SU-DHL-6 (cell line): ENCODE results near the gene PGBD5.

Source experiments
- H2AFZ ChIP-seq: fragments of 200-600 bp; sonication (generic); 2 replicates; pipeline ENCODE4 v1.6.1; 2014; ENCODE audit warnings: low read depth, mild to moderate bottlenecking, moderate library complexity, mixed read lengths, antibody characterized with exemption, low read length; ENCODE audit not compliant: severe bottlenecking
- H3F3A ChIP-seq: fragments of 200-600 bp; shearing (Covaris generic); 2 replicates; pipeline ENCODE4 v1.6.0; 2016; ENCODE audit warnings: antibody characterized with exemption, mild to moderate bottlenecking; ENCODE audit not compliant: insufficient read depth
- H3K27ac ChIP-seq: fragments of 200-600 bp; sonication (generic); 2 replicates; pipeline ENCODE4 v1.5.1; 2016; ENCODE audit warnings: low read depth, mild to moderate bottlenecking, low read length, moderate library complexity, mixed read lengths
- H3K27me3 ChIP-seq: fragments of 200-600 bp; sonication (generic), shearing (Covaris generic); 2 replicates; pipeline ENCODE4 v1.6.0; 2014; ENCODE audit warnings: mild to moderate bottlenecking, low read length
- H3K36me3 ChIP-seq: fragments of 200-600 bp; sonication (generic); 2 replicates; pipeline ENCODE4 v1.6.1; 2014; ENCODE audit warnings: mild to moderate bottlenecking, low read length, mixed read lengths
- H3K4me2 ChIP-seq: fragments of 300-600, 200-600 bp; shearing (Covaris generic), sonication (generic); 2 replicates; pipeline ENCODE4 v1.6.0; 2014; ENCODE audit warnings: low read length, low read depth, mild to moderate bottlenecking; ENCODE audit not compliant: poor library complexity, severe bottlenecking
- H3K4me3 ChIP-seq: fragments of 200-600 bp; sonication (generic); 2 replicates; pipeline ENCODE4 v1.5.1; 2014; ENCODE audit warnings: antibody characterized with exemption, low read length, mild to moderate bottlenecking, mixed read lengths; ENCODE audit not compliant: insufficient read depth, poor library complexity, severe bottlenecking
- H3K79me2 ChIP-seq: fragments of 200-600 bp; sonication (generic); 2 replicates; pipeline ENCODE4 v1.6.1; 2014; ENCODE audit warnings: mild to moderate bottlenecking, low read length, moderate library complexity; ENCODE audit not compliant: insufficient read depth
- H3K9ac ChIP-seq: fragments of 200-600 bp; sonication (generic); 2 replicates; pipeline ENCODE4 v1.7.0; 2014; ENCODE audit warnings: mild to moderate bottlenecking, low read length
- H3K9me2 ChIP-seq: fragments of 200-600 bp; sonication (generic); replicated peaks from 2 replicates; pipeline ENCODE4 v1.6.1; 2014; ENCODE audit warnings: low read length; ENCODE audit not compliant: insufficient read depth
- H3K9me3 ChIP-seq: fragments of 200-600 bp; sonication (generic); 2 replicates; pipeline ENCODE4 v1.6.1; 2014; ENCODE audit warnings: low read length, mixed read lengths; ENCODE audit not compliant: insufficient read depth
- H4K20me1 ChIP-seq: fragments of 200-600 bp; sonication (generic); 2 replicates; pipeline ENCODE4 v1.6.1; 2014; ENCODE audit warnings: low read depth, mild to moderate bottlenecking, antibody characterized with exemption, low read length, moderate library complexity, mixed read lengths
- CTCF ChIP-seq: fragments of 200-600 bp; sonication (generic); IDR thresholded peaks from one replicate; pipeline ENCODE4 v1.5.1; 2017; ENCODE audit warnings: antibody characterized with exemption, mild to moderate bottlenecking, low read length, moderate library complexity; ENCODE audit not compliant: insufficient read depth, poor library complexity, severe bottlenecking
- EZH2phosphoT487 ChIP-seq: fragments of 200-600 bp; sonication (generic), shearing (Covaris generic); conservative IDR thresholded peaks from 2 replicates; pipeline ENCODE4 v1.6.1; 2018; ENCODE audit warnings: mild to moderate bottlenecking, antibody characterized with exemption, low read length, moderate library complexity, mixed read lengths

The PGBD5 gene

GRCh38 chr1:230381049-230381467, 45.1 kb downstream of the PGBD5 start:
- Histone ChIP-seq H3K36me3 (no peaks in the 10 kb centered on the region), H3K9me2 (no peaks in the 10 kb centered on the region), H3K27me3 (no peaks in the 10 kb centered on the region), H3K9me3 (peaks cover 16% of the 10 kb centered on the region; the same call in 1 of the 2 replicates), H3K4me2 (no peak overlapping the region), H3K4me3 (no peak overlapping the region), H3F3A (no peaks in the 10 kb centered on the region), H3K79me2 (no peaks in the 10 kb centered on the region), H4K20me1 (no peaks in the 10 kb centered on the region), H3K9ac (no peak overlapping the region), H3K27ac (no peak overlapping the region), H2AFZ (no peak overlapping the region)
- TF ChIP-seq EZH2phosphoT487 (no peak), CTCF (no peak)

- no peak overlapping the region for H3K27ac ChIP-seq
- no peak overlapping the region for H2AFZ ChIP-seq
- H3K4me3 ChIP-seq: no peak overlapping the region
- H3K27me3 ChIP-seq: no peaks in the 10 kb centered on the region
- peaks cover 16% of the 10 kb centered on the region; the same call in 1 of the 2 replicates for H3K9me3 ChIP-seq
- no peaks in the 10 kb centered on the region for H3F3A ChIP-seq
- no peaks in the 10 kb centered on the region for H3K9me2 ChIP-seq
- H3K9ac ChIP-seq: no peak overlapping the region
- no peak for TF ChIP-seq EZH2phosphoT487
- TF ChIP-seq CTCF: no peak
- H3K36me3 ChIP-seq: no peaks in the 10 kb centered on the region
- H4K20me1 ChIP-seq: no peaks in the 10 kb centered on the region
- H3K4me2 ChIP-seq: no peak overlapping the region
- H3K79me2 ChIP-seq: no peaks in the 10 kb centered on the region
Observed at GRCh38 chr1:230379928-230380327, 46.2 kb downstream of the PGBD5 start.

- Histone ChIP-seq H3K27ac (no peak overlapping the region), H3K36me3 (no peaks in the 10 kb centered on the region), H3K79me2 (no peaks in the 10 kb centered on the region), H3K4me3 (no peak overlapping the region), H3K9me3 (peaks cover 16% of the 10 kb centered on the region; the same call in 1 of the 2 replicates), H2AFZ (no peak overlapping the region), H3K9ac (no peak overlapping the region), H4K20me1 (no peaks in the 10 kb centered on the region), H3K9me2 (no peaks in the 10 kb centered on the region), H3K27me3 (no peaks in the 10 kb centered on the region), H3F3A (no peaks in the 10 kb centered on the region), H3K4me2 (no peak overlapping the region)
- no peak for TF ChIP-seq EZH2phosphoT487
- TF ChIP-seq CTCF: no peak
Observed at GRCh38 chr1:230379462-230379861, 46.7 kb downstream of the PGBD5 start.
